ENCODE results near the gene ABCB11.

- TF ChIP-seq CTCF (IDR thresholded peaks at IDR 0.05), result no peak
- no peak for TF ChIP-seq EZH2 (IDR thresholded peaks at IDR 0.05; ENCODE audit: borderline replicate concordance, insufficient read depth, low read depth, low read length, poor library complexity, severe bottlenecking)
Observed at GRCh38 chr2:168944065-168944464, 87.1 kb downstream of the ABCB11 start.
